ENCODE data around the gene GCK.

GCK gene

GRCh38 chr7:44102846-44103565, 86.2 kb downstream of the GCK start:
- DNase-seq, result no peak

GRCh38 chr7:44101966-44102845, 87.0 kb downstream of the GCK start:
- DNase-seq, result no peak

GRCh38 chr7:44101303-44101965, 87.8 kb downstream of the GCK start:
- DNase-seq, result no peak

GRCh38 chr7:44100458-44101302, 88.6 kb downstream of the GCK start:
- DNase-seq, result no peak

- DNase-seq, result no peak
Observed at GRCh38 chr7:44099669-44100068, 89.6 kb downstream of the GCK start.

- DNase-seq, result no peak
Observed at GRCh38 chr7:44098092-44099068, 90.9 kb downstream of the GCK start.

- DNase-seq, result no peak
Observed at GRCh38 chr7:44097064-44097932, 91.9 kb downstream of the GCK start.

- DNase-seq, result no peak
Observed at GRCh38 chr7:44096326-44096881, 92.8 kb downstream of the GCK start.

GRCh38 chr7:44095781-44096180, 93.5 kb downstream of the GCK start:
- no peak for DNase-seq

- DNase-seq, result no peak
Observed at GRCh38 chr7:44094883-44095592, 94.2 kb downstream of the GCK start.

GRCh38 chr7:44094365-44094764, 94.9 kb downstream of the GCK start:
- no peak for DNase-seq

Measured in activated CD4-positive, alpha-beta T cell treated with anti-CD3 and anti-CD28 coated beads, Interleukin-2, amount 50 U/mL, for 48 hours (primary cell).